Measurements from ENCODE around the gene OR10H1. TPM values are rescaled to one million over a fixed set of nuclear protein-coding genes. Genes with fewer than 3 reads are reported as not detected.
A peak's percentile ranks its signal among the peaks of the same experiment; 100 is the strongest.

OR10H1 gene
- total and polyA plus RNA-seq, 9 of the 15 experiments (the other 6 are each of a cell fraction or from before 2014, with no cell fraction given): not detected

GRCh38 chr19:15825753-15826152, 10.3 kb upstream of the OR10H1 start (continued):
- TF ChIP-seq TOE1 (IDR thresholded peaks at IDR 0.05; ENCODE audit: borderline replicate concordance): no peak
- no peak for TF ChIP-seq TOE1 (CRISPR knock-in tag; IDR thresholded peaks at IDR 0.05; ENCODE audit: borderline replicate concordance, low read depth)
- TF ChIP-seq POLR2H (tag; IDR thresholded peaks at IDR 0.05; ENCODE audit: low read depth): peak; percentile 61; the same call in 1 of the 2 replicates
- TF ChIP-seq, protein P1, sequence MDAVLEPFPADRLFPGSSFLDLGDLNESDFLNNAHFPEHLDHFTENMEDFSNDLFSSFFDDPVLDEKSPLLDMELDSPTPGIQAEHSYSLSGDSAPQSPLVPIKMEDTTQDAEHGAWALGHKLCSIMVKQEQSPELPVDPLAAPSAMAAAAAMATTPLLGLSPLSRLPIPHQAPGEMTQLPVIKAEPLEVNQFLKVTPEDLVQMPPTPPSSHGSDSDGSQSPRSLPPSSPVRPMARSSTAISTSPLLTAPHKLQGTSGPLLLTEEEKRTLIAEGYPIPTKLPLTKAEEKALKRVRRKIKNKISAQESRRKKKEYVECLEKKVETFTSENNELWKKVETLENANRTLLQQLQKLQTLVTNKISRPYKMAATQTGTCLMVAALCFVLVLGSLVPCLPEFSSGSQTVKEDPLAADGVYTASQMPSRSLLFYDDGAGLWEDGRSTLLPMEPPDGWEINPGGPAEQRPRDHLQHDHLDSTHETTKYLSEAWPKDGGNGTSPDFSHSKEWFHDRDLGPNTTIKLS (IDR thresholded peaks at IDR 0.05; ENCODE audit: borderline replicate concordance, low read depth): no peak
- TF ChIP-seq NR1H2 (CRISPR knock-in tag; IDR thresholded peaks at IDR 0.05): no peak
- TF ChIP-seq KAT7 (CRISPR knock-in tag; IDR thresholded peaks at IDR 0.05; ENCODE audit: borderline replicate concordance): no peak
- no peak for TF ChIP-seq EHMT2 (IDR thresholded peaks at IDR 0.05)
- peak; percentile 94 for TF ChIP-seq ZNF668 (CRISPR knock-in tag; IDR thresholded peaks at IDR 0.05)
- TF ChIP-seq ZNF197 (CRISPR knock-in tag; IDR thresholded peaks at IDR 0.05; ENCODE audit: low read depth): peak; percentile 89
- TF ChIP-seq JUNB (CRISPR knock-in tag; conservative IDR thresholded peaks at IDR 0.05): no peak
- TF ChIP-seq, protein P2, sequence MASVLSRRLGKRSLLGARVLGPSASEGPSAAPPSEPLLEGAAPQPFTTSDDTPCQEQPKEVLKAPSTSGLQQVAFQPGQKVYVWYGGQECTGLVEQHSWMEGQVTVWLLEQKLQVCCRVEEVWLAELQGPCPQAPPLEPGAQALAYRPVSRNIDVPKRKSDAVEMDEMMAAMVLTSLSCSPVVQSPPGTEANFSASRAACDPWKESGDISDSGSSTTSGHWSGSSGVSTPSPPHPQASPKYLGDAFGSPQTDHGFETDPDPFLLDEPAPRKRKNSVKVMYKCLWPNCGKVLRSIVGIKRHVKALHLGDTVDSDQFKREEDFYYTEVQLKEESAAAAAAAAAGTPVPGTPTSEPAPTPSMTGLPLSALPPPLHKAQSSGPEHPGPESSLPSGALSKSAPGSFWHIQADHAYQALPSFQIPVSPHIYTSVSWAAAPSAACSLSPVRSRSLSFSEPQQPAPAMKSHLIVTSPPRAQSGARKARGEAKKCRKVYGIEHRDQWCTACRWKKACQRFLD (CRISPR knock-in tag; IDR thresholded peaks at IDR 0.05): peak; percentile 73; the same call in 1 of the 2 replicates
- TF ChIP-seq, protein P3, sequence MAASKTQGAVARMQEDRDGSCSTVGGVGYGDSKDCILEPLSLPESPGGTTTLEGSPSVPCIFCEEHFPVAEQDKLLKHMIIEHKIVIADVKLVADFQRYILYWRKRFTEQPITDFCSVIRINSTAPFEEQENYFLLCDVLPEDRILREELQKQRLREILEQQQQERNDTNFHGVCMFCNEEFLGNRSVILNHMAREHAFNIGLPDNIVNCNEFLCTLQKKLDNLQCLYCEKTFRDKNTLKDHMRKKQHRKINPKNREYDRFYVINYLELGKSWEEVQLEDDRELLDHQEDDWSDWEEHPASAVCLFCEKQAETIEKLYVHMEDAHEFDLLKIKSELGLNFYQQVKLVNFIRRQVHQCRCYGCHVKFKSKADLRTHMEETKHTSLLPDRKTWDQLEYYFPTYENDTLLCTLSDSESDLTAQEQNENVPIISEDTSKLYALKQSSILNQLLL (CRISPR knock-in tag; IDR thresholded peaks at IDR 0.05; ENCODE audit: borderline replicate concordance): no peak
- TF ChIP-seq SREBF2 (CRISPR knock-in tag; IDR thresholded peaks at IDR 0.05): no peak
- TF ChIP-seq ZNF766 (CRISPR knock-in tag; conservative IDR thresholded peaks at IDR 0.05): peak; percentile 80
- TF ChIP-seq HNRNPUL1 (IDR thresholded peaks at IDR 0.05; ENCODE audit: low read length): no peak
- TF ChIP-seq HINFP (tag; conservative IDR thresholded peaks at IDR 0.05; ENCODE audit: low read depth): peak; percentile 81
- TF ChIP-seq ZNF3 (CRISPR knock-in tag; IDR thresholded peaks at IDR 0.05): no peak
- no peak for TF ChIP-seq HDAC3 (IDR thresholded peaks at IDR 0.05; ENCODE audit: borderline replicate concordance, partially characterized antibody)
- no peak for TF ChIP-seq SOX6 (IDR thresholded peaks at IDR 0.05)
- TF ChIP-seq KLF13 (tag; IDR thresholded peaks at IDR 0.05; ENCODE audit: borderline replicate concordance, low read depth): 0 out of 2 replicates have a peak, but pooled peaks have one; percentile 38
- TF ChIP-seq LARP7 (IDR thresholded peaks at IDR 0.05): no peak
- peak; percentile 75 for TF ChIP-seq BCL6 (CRISPR knock-in tag; IDR thresholded peaks at IDR 0.05)
- TF ChIP-seq ZBTB1 (CRISPR knock-in tag; IDR thresholded peaks at IDR 0.05; ENCODE audit: borderline replicate concordance, low read depth): no peak
- no peak for TF ChIP-seq RAD21 (CRISPR knock-in tag; conservative IDR thresholded peaks at IDR 0.05 in 1 of 2, IDR thresholded peaks at IDR 0.05 in 1 of 2)
- TF ChIP-seq SREBF1 (IDR thresholded peaks at IDR 0.05; ENCODE audit: borderline replicate concordance, low read depth, low read length): no peak
